ENCODE measurements around the gene ADAM17. TPM values are rescaled to one million over a fixed set of nuclear protein-coding genes. Genes with fewer than 3 reads are reported as not detected.

The ADAM17 gene
- total RNA-seq, 1 experiment from 2014 or later = 50.0 TPM

DNA sequence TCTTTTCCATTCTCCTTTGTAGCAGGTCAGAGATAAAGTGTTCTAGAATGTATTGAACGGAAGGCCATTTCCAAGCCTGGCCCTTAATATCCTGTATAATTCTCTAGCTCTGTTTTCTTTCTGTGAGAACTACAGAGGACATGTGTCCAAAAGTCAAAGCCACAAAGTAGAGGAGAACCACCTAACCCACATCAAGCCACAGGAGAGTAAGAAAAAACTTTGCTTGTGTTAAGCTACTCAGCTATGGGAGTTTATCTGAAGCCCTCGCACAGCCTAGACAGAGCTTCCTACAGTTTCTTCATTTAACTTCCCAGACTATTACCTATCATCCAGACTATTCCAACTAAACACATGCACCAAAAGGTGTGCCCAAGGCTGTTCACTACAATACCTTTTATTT, 22.0 kb downstream of the ADAM17 start:
- ChIA-PET CTCF (interaction anchor here (0.7 kb wide), 1 partner anchor 148 kb away, joined by 3 read pairs; no protein-coding TSS in a partner anchor), POLR2A (no interaction called here)

DNA sequence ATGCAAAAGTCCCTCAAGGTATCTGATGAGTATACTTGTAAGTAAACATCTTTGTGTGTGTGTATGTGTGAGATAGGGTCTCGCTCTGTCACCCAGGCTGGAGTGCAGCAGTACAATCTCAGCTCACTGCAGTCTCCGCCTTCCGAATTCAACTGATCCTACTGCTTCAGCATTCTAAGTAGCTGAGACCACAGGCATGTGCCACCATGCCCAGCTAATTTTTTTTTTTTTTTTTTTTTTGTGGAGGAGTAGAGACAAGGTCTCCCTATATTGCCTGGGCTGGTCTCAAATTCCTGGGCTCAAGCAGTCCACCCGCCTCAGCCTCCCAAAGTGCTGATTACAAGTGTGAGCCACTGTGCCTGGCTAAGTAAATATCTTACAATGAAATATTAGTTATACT, 23.2 kb downstream of the ADAM17 start:
- BruUV-seq (replicated peaks) = no TSS peak
- in situ Hi-C loops (cut with HindIII; ENCODE audit: low pct_unique_long_range_greater_than_20kb, low sequenced_read_pairs) (no loop called here), intact Hi-C loops (cut with micrococcal nuclease; ENCODE audit: unreplicated experiment) (no loop called here)
- Histone ChIP-seq H3K4me1 (ENCODE audit: control insufficient read depth, insufficient read depth, low read length) (no peaks in the 10 kb centered on the region), H3K27me3 (ENCODE audit: control insufficient read depth, insufficient read depth, low read length) (no peaks in the 10 kb centered on the region), H3K27ac (ENCODE audit: low read length) (no peak overlapping the region), H3K36me3 (ENCODE audit: control insufficient read depth, insufficient read depth, low read length) (peaks cover 12% of the 10 kb centered on the region), H3K9me3 (ENCODE audit: control insufficient read depth, insufficient read depth, low read depth, low read length) (no peaks in the 10 kb centered on the region), H3K4me3 (ENCODE audit: low read depth in 2 of 2, low read length in 2 of 2) (no peak overlapping the region)
- ATAC-seq (no peak), DNase-seq (ENCODE audit: low read depth, low spot score) (no peak)
- ChIA-PET POLR2A (no interaction called here), CTCF (no interaction called here)
- TF ChIP-seq SIN3A (IDR thresholded peaks at IDR 0.05; ENCODE audit: borderline replicate concordance, insufficient read depth, low read depth, low read length) (no peak), TCF7L2 (IDR thresholded peaks at IDR 0.05; ENCODE audit: low read depth, low read length) (no peak), POLR2AphosphoS5 (IDR thresholded peaks at IDR 0.05; ENCODE audit: low read depth, low read length) (no peak)
- TF ChIP-seq, protein P1, sequence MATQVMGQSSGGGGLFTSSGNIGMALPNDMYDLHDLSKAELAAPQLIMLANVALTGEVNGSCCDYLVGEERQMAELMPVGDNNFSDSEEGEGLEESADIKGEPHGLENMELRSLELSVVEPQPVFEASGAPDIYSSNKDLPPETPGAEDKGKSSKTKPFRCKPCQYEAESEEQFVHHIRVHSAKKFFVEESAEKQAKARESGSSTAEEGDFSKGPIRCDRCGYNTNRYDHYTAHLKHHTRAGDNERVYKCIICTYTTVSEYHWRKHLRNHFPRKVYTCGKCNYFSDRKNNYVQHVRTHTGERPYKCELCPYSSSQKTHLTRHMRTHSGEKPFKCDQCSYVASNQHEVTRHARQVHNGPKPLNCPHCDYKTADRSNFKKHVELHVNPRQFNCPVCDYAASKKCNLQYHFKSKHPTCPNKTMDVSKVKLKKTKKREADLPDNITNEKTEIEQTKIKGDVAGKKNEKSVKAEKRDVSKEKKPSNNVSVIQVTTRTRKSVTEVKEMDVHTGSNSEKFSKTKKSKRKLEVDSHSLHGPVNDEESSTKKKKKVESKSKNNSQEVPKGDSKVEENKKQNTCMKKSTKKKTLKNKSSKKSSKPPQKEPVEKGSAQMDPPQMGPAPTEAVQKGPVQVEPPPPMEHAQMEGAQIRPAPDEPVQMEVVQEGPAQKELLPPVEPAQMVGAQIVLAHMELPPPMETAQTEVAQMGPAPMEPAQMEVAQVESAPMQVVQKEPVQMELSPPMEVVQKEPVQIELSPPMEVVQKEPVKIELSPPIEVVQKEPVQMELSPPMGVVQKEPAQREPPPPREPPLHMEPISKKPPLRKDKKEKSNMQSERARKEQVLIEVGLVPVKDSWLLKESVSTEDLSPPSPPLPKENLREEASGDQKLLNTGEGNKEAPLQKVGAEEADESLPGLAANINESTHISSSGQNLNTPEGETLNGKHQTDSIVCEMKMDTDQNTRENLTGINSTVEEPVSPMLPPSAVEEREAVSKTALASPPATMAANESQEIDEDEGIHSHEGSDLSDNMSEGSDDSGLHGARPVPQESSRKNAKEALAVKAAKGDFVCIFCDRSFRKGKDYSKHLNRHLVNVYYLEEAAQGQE (IDR thresholded peaks at IDR 0.05; ENCODE audit: insufficient read depth in 1 of 2, low read depth in 2 of 2, low read length in 1 of 2) = no peak
- TF ChIP-seq, protein P2, sequence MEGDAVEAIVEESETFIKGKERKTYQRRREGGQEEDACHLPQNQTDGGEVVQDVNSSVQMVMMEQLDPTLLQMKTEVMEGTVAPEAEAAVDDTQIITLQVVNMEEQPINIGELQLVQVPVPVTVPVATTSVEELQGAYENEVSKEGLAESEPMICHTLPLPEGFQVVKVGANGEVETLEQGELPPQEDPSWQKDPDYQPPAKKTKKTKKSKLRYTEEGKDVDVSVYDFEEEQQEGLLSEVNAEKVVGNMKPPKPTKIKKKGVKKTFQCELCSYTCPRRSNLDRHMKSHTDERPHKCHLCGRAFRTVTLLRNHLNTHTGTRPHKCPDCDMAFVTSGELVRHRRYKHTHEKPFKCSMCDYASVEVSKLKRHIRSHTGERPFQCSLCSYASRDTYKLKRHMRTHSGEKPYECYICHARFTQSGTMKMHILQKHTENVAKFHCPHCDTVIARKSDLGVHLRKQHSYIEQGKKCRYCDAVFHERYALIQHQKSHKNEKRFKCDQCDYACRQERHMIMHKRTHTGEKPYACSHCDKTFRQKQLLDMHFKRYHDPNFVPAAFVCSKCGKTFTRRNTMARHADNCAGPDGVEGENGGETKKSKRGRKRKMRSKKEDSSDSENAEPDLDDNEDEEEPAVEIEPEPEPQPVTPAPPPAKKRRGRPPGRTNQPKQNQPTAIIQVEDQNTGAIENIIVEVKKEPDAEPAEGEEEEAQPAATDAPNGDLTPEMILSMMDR (IDR thresholded peaks at IDR 0.05) = no peak

More for the DNA sequence above, 22.0 kb downstream of the ADAM17 start:
- intact Hi-C loops (cut with micrococcal nuclease; ENCODE audit: unreplicated experiment) (no loop called here), in situ Hi-C loops (cut with HindIII; ENCODE audit: low pct_unique_long_range_greater_than_20kb, low sequenced_read_pairs) (no loop called here)
- H3K4me3 ChIP-seq (ENCODE audit: low read depth in 2 of 2, low read length in 2 of 2) = no peak overlapping the region
- no TSS peak for BruUV-seq (replicated peaks)
- no peaks in the 10 kb centered on the region for H3K27me3 ChIP-seq (ENCODE audit: control insufficient read depth, insufficient read depth, low read length)
- H3K4me1 ChIP-seq (ENCODE audit: control insufficient read depth, insufficient read depth, low read length) = no peaks in the 10 kb centered on the region
- no peak overlapping the region for H3K27ac ChIP-seq (ENCODE audit: low read length)
- H3K9me3 ChIP-seq (ENCODE audit: control insufficient read depth, insufficient read depth, low read depth, low read length) = no peaks in the 10 kb centered on the region
- DNase-seq (ENCODE audit: low read depth, low spot score) (no peak), ATAC-seq (no peak; the same call in 1 of the 2 replicates)
- peaks cover 8% of the 10 kb centered on the region for H3K36me3 ChIP-seq (ENCODE audit: control insufficient read depth, insufficient read depth, low read length)
- TF ChIP-seq, protein P2 (IDR thresholded peaks at IDR 0.05) = no peak
- TF ChIP-seq TCF7L2 (IDR thresholded peaks at IDR 0.05; ENCODE audit: low read depth, low read length) (no peak), POLR2AphosphoS5 (IDR thresholded peaks at IDR 0.05; ENCODE audit: low read depth, low read length) (no peak), SIN3A (IDR thresholded peaks at IDR 0.05; ENCODE audit: borderline replicate concordance, insufficient read depth, low read depth, low read length) (no peak)
- TF ChIP-seq, protein P1 (IDR thresholded peaks at IDR 0.05; ENCODE audit: insufficient read depth in 1 of 2, low read depth in 2 of 2, low read length in 1 of 2) = no peak

All from Panc1 (cell line).